GM19193 (cell line): Measurements from ENCODE around the gene EDNRB.

Experiments used
- POLR2A ChIP-seq: IDR thresholded peaks from 4 replicates; pipeline ENCODE4 v1.6.1; 2011; ENCODE audit not compliant: insufficient read depth, insufficient read length; ENCODE audit errors: extremely low read depth

Gene EDNRB

DNA sequence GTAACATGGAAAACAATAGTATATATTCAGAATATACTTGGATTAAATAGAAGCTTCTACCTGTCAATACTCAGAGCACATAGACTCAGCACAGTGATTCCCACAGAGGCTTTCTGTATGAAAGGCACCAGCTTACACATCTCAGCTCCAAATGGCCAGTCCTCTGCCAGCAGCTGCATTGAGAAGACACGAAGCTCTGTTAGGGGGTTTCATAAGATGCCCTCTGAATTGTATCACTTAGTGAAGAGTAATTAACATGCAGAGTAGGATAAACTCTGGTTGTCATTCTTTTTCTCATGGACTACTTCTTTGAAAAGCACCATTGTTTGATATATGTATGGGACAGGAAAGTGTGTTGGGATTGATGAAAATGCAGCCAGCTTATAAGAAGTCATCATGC lies 15.2 kb downstream of the EDNRB start:
- no peak for TF ChIP-seq POLR2A

DNA sequence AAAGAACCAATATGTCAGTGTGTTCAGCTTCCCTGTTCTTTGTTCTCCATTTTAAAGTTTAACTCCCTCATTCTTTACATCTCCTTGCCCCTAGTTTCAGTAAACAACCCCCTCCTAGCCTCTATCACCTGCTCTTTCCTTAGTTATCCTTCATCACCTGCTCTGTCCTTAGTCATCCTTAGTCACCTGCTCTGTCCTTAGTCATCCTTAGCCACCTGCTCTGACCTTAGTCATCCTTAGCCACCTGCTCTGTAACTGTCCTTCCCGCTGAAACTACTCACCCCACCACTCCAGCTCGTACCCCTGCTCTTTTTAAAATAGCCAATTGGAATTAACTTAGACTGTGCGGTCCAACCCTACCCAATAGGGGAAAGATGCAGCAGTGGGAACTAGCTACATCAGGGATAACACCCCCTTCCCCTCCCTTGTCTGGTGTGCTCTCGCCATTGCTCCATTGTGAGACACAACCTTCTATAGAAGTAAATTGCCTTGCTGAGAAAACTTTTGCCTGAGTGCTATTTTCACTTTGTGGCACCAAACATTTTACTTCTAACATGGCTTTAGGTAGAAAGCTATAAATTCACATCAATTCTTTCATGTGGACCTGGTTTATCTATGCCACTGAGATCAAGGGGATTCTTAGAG lies 16.2 kb downstream of the EDNRB start:
- TF ChIP-seq POLR2A, result no peak

DNA sequence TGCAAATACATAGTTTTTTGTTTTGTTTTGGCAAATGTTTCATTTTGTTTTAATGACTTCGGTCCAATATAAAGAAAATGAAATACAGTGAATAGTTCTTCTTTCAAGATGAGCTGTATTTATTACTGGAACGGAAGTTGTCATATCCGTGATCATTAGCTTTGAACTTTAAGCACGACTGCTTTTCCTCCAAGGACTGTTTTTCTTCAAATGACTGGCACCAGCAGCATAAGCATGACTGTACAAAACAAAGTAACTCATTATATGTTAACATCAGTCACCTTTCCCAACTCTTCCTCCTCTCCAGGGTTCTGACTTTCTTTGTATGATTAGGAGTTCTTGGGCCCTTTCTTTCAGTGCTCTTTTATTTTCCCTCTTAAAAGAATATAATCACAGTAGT lies 20.5 kb downstream of the EDNRB start:
- TF ChIP-seq POLR2A, result no peak

DNA sequence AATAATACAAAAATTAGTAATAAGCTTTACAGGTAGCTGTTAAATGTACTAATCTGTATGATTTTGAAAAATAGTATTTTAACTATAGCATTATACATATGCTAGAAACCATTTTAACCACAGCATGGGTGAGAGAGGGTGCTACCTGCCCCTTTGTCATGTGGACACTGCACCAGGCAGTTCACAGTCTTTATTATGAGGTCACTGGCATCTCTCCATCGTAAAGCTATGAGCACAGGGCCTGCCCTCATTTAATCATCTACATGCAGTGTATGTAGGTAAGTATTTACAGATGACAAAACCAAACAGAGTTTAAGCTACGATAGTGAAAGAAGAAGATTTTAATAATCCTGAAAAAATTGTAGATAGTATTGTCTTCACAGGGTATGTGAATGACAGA lies 21.7 kb downstream of the EDNRB start:
- TF ChIP-seq POLR2A, result no peak

DNA sequence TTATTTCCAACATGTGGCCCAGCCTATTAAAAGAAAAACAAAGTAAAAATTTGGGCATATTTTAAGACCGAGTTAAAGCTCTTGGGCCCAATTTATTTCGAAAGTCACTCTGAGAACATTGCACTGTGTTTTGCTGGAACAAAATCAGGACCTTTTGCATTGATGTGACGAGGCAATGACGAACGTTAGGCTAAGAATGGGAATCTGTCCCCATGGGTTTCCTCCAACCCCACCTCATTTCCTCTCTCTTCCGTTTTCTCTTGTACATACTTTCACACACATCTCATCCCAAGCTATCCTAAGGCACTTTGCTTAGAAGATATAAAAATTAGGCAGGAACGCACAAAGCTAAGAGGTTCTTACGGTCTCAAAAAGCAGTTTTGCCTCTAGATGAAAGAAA lies 22.1 kb downstream of the EDNRB start:
- TF ChIP-seq POLR2A, result no peak

DNA sequence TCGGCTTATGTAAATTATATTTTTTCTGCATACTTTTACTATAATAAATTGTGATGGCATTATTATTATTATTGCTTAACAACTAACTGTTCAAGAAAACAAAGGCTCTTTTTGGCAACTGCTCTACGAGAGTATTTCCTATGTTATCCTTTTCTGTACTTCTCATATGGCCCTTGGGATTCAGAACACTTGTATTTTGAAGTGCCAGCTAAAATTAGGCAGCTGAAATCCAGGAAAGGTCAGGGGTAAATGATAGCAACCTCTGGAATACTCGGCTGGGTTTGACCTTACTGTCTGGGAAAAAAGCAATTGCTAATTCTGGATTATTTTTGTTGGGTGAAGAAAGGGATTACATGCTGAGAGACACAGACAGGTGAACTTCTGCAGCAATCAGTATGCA lies 23.9 kb downstream of the EDNRB start:
- TF ChIP-seq POLR2A, result no peak

DNA sequence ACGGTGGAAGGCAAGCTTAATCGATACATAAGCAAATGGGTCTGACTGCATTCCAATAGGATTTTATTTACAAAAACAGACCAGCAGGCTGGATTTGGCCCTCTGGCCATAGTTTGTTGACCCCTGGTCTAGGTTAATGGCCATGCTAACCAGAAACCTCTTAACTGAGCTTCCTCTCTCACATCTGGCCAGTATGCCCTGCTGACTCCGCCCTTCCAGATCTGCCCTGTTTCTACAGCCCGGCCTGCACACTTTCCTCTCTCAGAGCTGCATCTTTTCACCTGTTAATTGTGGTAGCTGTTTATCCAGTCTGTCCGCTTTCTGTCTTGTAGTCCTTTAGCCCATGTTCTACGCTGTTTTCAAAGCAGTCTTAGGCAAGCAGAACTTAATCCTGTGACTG lies 25.6 kb downstream of the EDNRB start:
- no peak for TF ChIP-seq POLR2A

DNA sequence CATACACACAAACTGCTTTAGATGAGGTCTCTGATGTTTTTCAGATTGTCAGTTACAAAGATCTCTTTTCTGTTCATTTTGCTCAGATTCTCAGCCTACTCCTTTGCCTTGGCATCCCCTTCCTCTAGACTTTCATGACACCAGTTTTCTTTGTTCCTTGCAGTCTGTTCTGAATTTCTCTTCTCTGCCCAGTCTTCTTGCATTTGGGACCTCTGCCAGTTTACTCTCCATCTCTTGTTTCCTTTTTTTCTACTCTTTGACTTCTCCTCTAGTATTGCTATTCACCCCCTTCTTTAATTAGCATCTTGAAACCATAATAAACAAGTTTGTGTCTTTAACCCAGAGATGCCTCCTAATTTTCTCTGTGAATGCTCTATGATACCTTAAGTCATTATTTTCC lies 26.1 kb downstream of the EDNRB start:
- TF ChIP-seq POLR2A, result no peak

DNA sequence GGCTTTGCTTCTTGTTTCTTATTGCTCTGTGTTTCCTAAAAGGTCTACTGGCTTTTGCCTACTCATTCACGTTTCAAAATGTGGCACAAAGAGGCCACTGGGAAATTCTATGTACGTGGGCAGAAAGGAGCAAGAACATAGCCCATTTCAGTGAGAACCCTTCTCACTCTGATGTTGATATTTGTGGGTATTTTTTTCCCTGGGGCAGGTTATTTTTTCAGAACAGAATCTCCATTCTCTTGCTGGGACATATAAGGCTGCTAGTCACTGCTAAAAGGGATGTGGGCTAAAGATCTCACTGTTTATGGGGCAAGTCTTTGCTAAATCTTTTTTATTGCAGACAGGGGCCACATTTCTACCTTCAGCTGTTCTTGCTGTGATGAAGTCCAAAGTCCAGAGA lies 27.1 kb downstream of the EDNRB start:
- TF ChIP-seq POLR2A, result no peak

DNA sequence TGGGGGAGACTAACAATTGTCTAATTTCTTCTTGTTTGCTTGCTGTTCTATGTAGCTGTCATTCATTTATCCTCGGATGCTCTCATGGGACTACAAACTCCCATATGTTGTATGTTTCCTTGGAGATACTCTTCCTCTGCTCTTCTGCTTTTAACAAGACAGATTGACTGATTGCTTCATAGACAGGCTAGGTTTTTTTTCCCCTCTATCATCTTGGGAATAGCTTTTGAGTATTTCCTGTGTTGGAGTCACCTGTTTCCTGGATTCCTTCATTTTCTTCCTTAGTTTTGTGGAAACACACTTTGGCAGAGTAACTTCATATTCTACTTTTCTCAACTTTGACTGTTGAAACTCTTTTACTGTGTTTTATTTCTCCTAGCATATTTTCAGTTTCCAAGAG lies 27.6 kb downstream of the EDNRB start:
- no peak for TF ChIP-seq POLR2A

DNA sequence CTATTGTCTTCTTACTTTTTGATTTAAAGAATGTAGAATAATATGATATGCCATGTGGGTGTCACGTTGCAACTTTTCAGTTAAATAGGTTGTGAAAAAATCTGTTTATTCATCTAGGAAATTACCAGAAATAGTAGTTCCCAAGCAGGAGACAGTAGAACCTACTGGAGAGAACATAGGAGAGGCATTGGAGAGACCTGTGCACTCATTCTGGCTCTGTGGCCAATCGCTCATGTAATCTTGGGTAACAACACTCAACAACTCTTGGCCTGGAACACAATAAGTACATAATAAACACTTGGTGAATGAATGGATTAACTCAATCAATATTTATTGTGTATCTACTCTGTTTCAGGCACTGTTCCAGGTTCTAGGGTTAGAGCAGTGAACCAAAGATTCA lies 35.3 kb downstream of the EDNRB start:
- TF ChIP-seq POLR2A, result no peak

DNA sequence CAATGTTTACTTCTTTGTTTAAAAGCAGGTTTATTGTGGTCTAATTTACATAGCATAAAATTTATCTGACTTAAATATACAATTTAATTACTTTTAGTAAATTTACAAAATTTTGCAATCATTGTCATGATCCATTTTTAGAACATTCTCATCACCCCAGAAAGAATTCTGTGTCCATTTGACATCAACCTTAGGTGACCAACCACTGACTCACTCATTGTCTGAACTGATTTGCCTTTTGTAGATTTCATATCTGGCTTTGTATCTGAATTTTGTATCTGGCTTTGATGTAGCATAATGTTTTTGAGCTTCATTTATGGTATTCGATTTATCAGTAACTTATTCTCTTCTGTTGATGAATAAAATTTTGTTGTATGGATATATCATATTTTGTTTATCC lies 40.4 kb downstream of the EDNRB start:
- no peak for TF ChIP-seq POLR2A

DNA sequence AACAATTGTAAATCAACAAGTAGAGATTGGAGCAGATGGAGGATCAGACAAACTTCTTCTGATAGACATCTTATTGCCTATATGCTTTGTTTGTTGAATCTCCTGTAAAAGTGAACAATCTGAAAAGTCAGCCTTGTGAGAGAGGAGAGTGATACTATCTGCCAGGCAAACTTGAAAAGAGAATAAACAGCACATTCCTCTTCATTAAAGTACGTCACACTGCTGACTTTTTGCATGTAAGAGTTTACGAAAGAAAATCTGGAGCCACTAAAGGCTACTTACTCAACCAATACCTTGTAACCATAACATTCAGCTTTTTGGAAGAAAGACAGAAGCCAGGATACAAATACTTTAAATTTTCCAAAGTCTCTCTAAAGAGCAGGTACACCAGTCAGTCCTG lies 42.5 kb downstream of the EDNRB start:
- no peak for TF ChIP-seq POLR2A

DNA sequence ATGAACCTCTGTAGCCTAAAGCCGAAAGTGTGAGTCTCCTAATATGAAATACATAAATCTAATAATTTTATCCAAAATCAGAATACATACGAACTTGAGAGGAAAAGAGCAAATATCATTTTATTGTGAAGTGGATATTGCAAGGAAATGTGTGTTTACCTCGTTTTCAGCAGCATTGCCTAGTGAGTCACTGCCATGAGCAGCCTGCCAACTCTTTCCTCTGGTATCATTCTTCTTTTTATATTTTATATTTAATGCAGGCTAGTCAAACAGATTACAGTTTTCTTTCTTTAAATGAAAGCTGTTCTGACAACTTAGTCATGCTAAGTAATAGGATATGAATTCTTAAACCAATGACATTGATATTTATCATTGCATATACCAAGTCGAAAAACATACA lies 44.2 kb downstream of the EDNRB start:
- no peak for TF ChIP-seq POLR2A

DNA sequence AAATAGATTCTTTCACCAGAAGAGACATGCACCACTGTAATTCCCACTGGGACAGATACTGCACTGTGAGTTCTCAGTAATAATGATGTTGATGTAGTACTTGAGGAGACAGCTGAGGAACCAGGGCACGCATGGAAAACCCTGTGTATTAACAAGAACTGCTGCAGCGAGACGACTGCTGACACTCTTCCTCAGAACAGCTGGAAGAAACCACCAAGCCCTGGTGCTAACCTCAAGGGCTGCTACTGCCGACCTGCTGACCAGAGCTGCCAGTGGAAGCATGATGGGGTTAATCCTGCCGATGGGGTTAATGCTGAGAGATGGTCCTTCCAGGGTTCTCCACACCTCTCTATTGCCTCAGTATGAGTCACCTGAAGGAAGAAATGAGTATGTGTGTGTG lies 45.6 kb downstream of the EDNRB start:
- no peak for TF ChIP-seq POLR2A

DNA sequence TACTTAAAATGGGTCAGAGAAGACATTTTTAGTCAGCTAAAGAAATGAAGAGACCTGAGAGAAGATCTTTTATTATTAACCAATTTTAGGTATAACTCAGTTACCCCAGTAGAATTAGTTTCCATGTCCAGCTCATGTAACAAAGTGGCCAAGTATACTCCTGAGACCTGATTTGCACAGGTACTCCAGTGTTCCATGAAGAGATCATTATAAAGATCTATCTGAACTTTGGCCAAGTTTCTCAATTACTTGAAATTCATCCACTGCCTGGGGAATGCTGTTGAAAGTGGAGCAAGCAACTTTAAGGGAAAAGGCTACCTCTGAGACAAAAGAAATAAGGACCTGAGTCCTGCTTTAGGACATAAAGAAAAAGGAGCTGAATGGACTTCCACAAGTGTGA lies 47.0 kb downstream of the EDNRB start:
- no peak for TF ChIP-seq POLR2A

DNA sequence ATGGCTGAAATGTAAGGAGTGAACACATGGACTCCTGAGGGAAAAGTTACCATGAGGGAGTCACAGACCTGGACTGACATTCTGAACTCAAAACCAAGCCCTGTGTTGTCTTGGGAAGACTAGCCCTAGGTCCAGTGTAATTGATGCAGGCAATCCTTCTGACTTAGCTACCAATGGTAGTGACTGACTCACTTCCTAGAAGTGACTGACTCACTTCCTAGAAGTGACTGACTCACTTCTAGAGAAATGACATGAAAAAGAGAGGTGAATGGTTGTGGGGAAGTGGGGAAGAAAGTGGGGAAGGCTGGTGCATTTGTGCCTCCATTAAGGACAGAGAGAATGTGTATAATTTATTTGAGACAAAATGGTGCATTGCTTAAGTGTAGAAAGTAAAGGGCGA lies 49.9 kb downstream of the EDNRB start:
- TF ChIP-seq POLR2A, result no peak
